HEK293T (cell line): ENCODE data around the gene SLC39A10.

ENCODE experiments used
- BHLHE40 ChIP-seq: fragments of 450-650 bp; IDR thresholded peaks from 2 replicates; pipeline ENCODE4 v1.6.1; 2016; ENCODE audit warnings: mild to moderate bottlenecking, moderate library complexity, borderline replicate concordance
- FOXK2 ChIP-seq: fragments of 450-650 bp; IDR thresholded peaks from 2 replicates; pipeline ENCODE4 v1.6.1; 2016; ENCODE audit warnings: mild to moderate bottlenecking
- FOXM1 ChIP-seq: fragments of 450-650 bp; IDR thresholded peaks from 2 replicates; pipeline ENCODE4 v1.6.1; 2017; ENCODE audit warnings: mild to moderate bottlenecking, borderline replicate concordance
- NFRKB ChIP-seq: fragments of 450-650 bp; IDR thresholded peaks from 2 replicates; pipeline ENCODE4 v1.6.1; 2016; ENCODE audit warnings: mild to moderate bottlenecking, moderate library complexity

DNA sequence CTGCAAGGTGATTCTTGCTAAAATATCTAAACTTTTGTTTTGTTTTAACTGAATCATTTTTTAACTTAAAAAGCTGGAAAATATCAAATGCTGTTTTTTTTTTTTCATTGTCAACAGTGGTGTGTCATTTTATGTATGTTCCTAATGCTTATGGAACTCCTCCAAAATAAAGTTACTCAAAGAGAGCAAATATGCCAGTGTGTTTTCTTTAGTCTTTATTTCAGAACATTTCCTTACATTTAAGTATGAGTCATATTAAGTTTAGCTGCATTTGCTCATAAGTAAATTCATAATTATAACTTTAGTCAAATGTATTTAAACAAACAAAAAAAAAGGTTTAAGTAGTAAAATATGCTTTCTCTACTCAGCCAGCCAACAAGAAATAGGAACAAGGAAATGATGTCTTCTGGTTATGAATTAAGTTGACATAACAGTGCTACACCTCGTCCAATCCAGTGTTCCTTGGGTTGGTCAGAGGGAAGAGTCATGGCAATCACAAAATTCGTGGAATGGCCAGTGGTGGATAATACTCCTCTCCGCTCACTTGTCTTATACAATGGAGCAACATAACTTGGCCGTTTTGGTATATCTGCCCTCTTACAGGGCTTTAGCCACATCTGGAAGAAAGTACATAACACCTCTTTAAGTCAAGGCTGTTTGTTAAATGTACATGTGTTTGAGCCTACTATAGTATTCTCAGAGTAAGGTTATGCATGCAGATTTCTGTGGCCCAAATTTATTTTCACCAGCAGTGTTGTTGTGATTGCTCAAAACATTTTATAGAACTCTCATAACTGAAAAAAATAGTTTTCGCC, 80.7 kb downstream of the SLC39A10 start:
- no peak for TF ChIP-seq FOXM1
- TF ChIP-seq BHLHE40: no peak
- TF ChIP-seq FOXK2: no peak
- no peak for TF ChIP-seq NFRKB
